PC-3 (cell line): ENCODE measurements around the gene EIF4G3. TPM values are rescaled to one million over a fixed set of nuclear protein-coding genes. Genes with fewer than 3 reads are reported as not detected.
"Not testable (repeated sequence)": the region's sequence is repeated elsewhere in the genome, so short reads cannot be mapped to it uniquely, and the experiment has no call there.

Source experiments
- ATAC-seq: fragments of 200-7000 bp; cut with Tn5 transposase; 2 replicates; pipeline ENCODE4 v1.9.1; 2020; ENCODE audit warnings: mild to moderate bottlenecking, moderate library complexity
- BruUV-seq: library from RNA; stranded (reverse); fragments of 400-500 nt; replicated peaks from 2 replicates; lab custom pipeline; 2021; lab: Mats Ljungman, UMichigan
- CTCF ChIA-PET: fragments of 300-600 bp; sonication (Branson Sonifier 250); formaldehyde crosslinking; loops from one replicate; lab custom pipeline; 2022; ENCODE audit warnings: antibody characterized with exemption; lab: Charles Lee
- POLR2A ChIA-PET: fragments of 300-600 bp; sonication (Branson Sonifier 250); formaldehyde crosslinking; loops from one replicate; lab custom pipeline; 2022; ENCODE audit warnings: antibody characterized with exemption; ENCODE audit not compliant: unreplicated experiment; lab: Charles Lee
- DNase-seq: peaks from one replicate; pipeline ENCODE4 v3.0.0-alpha.2; 2015
- H2AFZ ChIP-seq: fragments of 300-600 bp; sonication (generic); 2 replicates; pipeline ENCODE4 v1.6.0; 2016; ENCODE audit warnings: antibody characterized with exemption, low read length
- H3F3A ChIP-seq: fragments of 300-600 bp; sonication (generic); one replicate; pipeline ENCODE4 v1.6.0; 2017; ENCODE audit warnings: antibody characterized with exemption, low read length, control low read depth, mild to moderate bottlenecking; ENCODE audit not compliant: unreplicated experiment
- H3K27ac ChIP-seq: fragments of 300-600 bp; sonication (generic); 2 replicates; pipeline ENCODE4 v1.5.1; 2016; ENCODE audit warnings: mild to moderate bottlenecking, low read length
- H3K27me3 ChIP-seq: fragments of 300-600 bp; sonication (generic); 2 replicates; pipeline ENCODE4 v1.6.1; 2016; ENCODE audit warnings: low read length, mixed read lengths
- H3K36me3 ChIP-seq: fragments of 300-600 bp; sonication (generic); 2 replicates; pipeline ENCODE4 v1.6.1; 2016; ENCODE audit warnings: low read depth, mixed run types, low read length, mixed read lengths
- H3K4me1 ChIP-seq: fragments of 300-600 bp; sonication (generic); 2 replicates; pipeline ENCODE4 v1.5.1; 2016; ENCODE audit warnings: low read length; ENCODE audit not compliant: insufficient read depth
- H3K4me2 ChIP-seq: fragments of 300-600 bp; sonication (generic); 2 replicates; pipeline ENCODE4 v1.6.0; 2016; ENCODE audit warnings: low read length
- H3K4me3 ChIP-seq: fragments of 300-600 bp; sonication (generic); 2 replicates; pipeline ENCODE4 v1.5.1; 2016; ENCODE audit warnings: mild to moderate bottlenecking, low read length, mixed read lengths
- H3K79me2 ChIP-seq: fragments of 300-600 bp; sonication (generic); 2 replicates; pipeline ENCODE4 v1.6.1; 2017; ENCODE audit warnings: low read length, mixed read lengths
- H3K9ac ChIP-seq: fragments of 300-600 bp; sonication (generic); 2 replicates; pipeline ENCODE4 v1.6.0; 2016; ENCODE audit warnings: mild to moderate bottlenecking, low read length
- H3K9me2 ChIP-seq: fragments of 300-600 bp; sonication (generic); replicated peaks from 2 replicates; pipeline ENCODE4 v1.6.1; 2016; ENCODE audit warnings: mixed run types, low read length, mixed read lengths
- H3K9me3 ChIP-seq: fragments of 300-600 bp; sonication (generic); 2 replicates; pipeline ENCODE4 v1.6.1; 2016; ENCODE audit warnings: low read length, mixed read lengths
- H4K20me1 ChIP-seq: fragments of 300-600 bp; sonication (generic); 2 replicates; pipeline ENCODE4 v1.6.1; 2016; ENCODE audit warnings: low read length, mixed read lengths
- CTCF ChIP-seq: fragments of 300-600 bp; sonication (generic); conservative IDR thresholded peaks from 2 replicates; pipeline ENCODE4 v1.5.1; 2017; ENCODE audit warnings: antibody characterized with exemption, low read depth, mild to moderate bottlenecking, low read length
- EZH2 ChIP-seq: fragments of 300-600 bp; sonication (generic); IDR thresholded peaks from one replicate; pipeline ENCODE4 v1.6.1; 2017; ENCODE audit warnings: antibody characterized with exemption, mild to moderate bottlenecking, low read length; ENCODE audit not compliant: unreplicated experiment
- EZH2phosphoT487 ChIP-seq: fragments of 300-600 bp; sonication (generic); IDR thresholded peaks from 2 replicates; pipeline ENCODE4 v1.6.1; 2018; ENCODE audit warnings: mild to moderate bottlenecking, antibody characterized with exemption, low read length, borderline replicate concordance
- intact Hi-C: fragments of 100-400 bp; cut with micrococcal nuclease; formaldehyde crosslinking; loops from 2 replicates; pipeline ENCODE4 v1.9.0; 2023
- total RNA-seq: library from RNA; depleted of rRNA; stranded (reverse); fragments of >200 nt; gene quantifications from 2 replicates; pipeline ENCODE4 v1.2.3, GENCODE V29; 2014

EIF4G3 gene
- total RNA-seq, 1 experiment from 2014 or later = 16.9 TPM

- Histone ChIP-seq H3K9me3 (no peaks in the 10 kb centered on the region), H3K27ac (no peak overlapping the region), H3K4me1 (no peaks in the 10 kb centered on the region), H3K4me3 (no peak overlapping the region), H3F3A (no peaks in the 10 kb centered on the region), H3K9ac (no peak overlapping the region), H4K20me1 (no peaks in the 10 kb centered on the region), H2AFZ (no peak overlapping the region), H3K27me3 (no peaks in the 10 kb centered on the region), H3K9me2 (no peaks in the 10 kb centered on the region), H3K4me2 (no peak overlapping the region), H3K36me3 (no peaks in the 10 kb centered on the region), H3K79me2 (no peaks in the 10 kb centered on the region)
- intact Hi-C loops = no loop called here
- ATAC-seq (no peak), DNase-seq (no peak)
- ChIA-PET POLR2A (no interaction called here), CTCF (no interaction called here)
- TF ChIP-seq EZH2phosphoT487 = no peak
- TF ChIP-seq CTCF = no peak
- no peak for TF ChIP-seq EZH2
- BruUV-seq = no TSS peak
Measured at GRCh38 chr1:21184276-21184675, 7.6 kb upstream of the EIF4G3 start.

- ChIA-PET POLR2A (no interaction called here), CTCF (no interaction called here)
- Histone ChIP-seq H2AFZ (no peak overlapping the region), H3K4me3 (no peak overlapping the region), H3K27ac (no peak overlapping the region), H3K9me3 (no peaks in the 10 kb centered on the region), H3K27me3 (no peaks in the 10 kb centered on the region), H3K79me2 (no peaks in the 10 kb centered on the region), H4K20me1 (no peaks in the 10 kb centered on the region), H3K9me2 (no peaks in the 10 kb centered on the region), H3K4me1 (peaks cover 2% of the 10 kb centered on the region; the same call in 1 of the 2 replicates), H3F3A (no peaks in the 10 kb centered on the region), H3K36me3 (no peaks in the 10 kb centered on the region), H3K4me2 (no peak overlapping the region), H3K9ac (no peak overlapping the region)
- no TSS peak for BruUV-seq
- DNase-seq = no peak
- intact Hi-C loops = no loop called here
- ATAC-seq = no peak
- TF ChIP-seq EZH2 = no peak
- no peak for TF ChIP-seq CTCF
- no peak for TF ChIP-seq EZH2phosphoT487
Measured at GRCh38 chr1:21182181-21182731, 5.6 kb upstream of the EIF4G3 start.

- H3K9me2 ChIP-seq, DNase-seq, BruUV-seq, H3F3A ChIP-seq, H3K9me3 ChIP-seq, ATAC-seq, H3K27me3 ChIP-seq, H2AFZ ChIP-seq, H3K4me2 ChIP-seq, CTCF ChIA-PET, H3K36me3 ChIP-seq, H3K27ac ChIP-seq, H3K4me3 ChIP-seq, H3K9ac ChIP-seq, POLR2A ChIA-PET: not testable (repeated sequence)
- Histone ChIP-seq H3K4me1 (peaks cover 13% of the 10 kb centered on the region), H3K79me2 (peaks cover 28% of the 10 kb centered on the region), H4K20me1 (peaks cover 13% of the 10 kb centered on the region)
- intact Hi-C loops = loop anchor here (5.0 to 10.0 kb wide), 3 partner anchors 63 to 606 kb away; no protein-coding TSS in a partner anchor
Measured at GRCh38 chr1:21178271-21178670, 1.6 kb upstream of the EIF4G3 start.
